Body of pancreas (tissue), 4 donors: Measurements from ENCODE around the gene MIGA2.
A peak's percentile ranks its signal among the peaks of the same experiment; 100 is the strongest.

Experiments used
- POLR2A ChIP-seq, 3 donors: fragments of 450-650 bp; IDR thresholded peaks; one replicate each; pipeline ENCODE4 v1.6.1; 2016; ENCODE audit warnings: antibody characterized with exemption in 3 of 3, mild to moderate bottlenecking in 2 of 3
- TF ChIP-seq, protein P1 (sequence below), 7 experiments: fragments of 450-650 bp in 4 of 7; fragments of 200-600 bp in 3 of 7; sonication (generic) in 3 of 7; IDR thresholded peaks; one replicate each; pipeline ENCODE4 v1.5.1; 2016 to 2019; ENCODE audit warnings: antibody characterized with exemption in 7 of 7

DNA sequence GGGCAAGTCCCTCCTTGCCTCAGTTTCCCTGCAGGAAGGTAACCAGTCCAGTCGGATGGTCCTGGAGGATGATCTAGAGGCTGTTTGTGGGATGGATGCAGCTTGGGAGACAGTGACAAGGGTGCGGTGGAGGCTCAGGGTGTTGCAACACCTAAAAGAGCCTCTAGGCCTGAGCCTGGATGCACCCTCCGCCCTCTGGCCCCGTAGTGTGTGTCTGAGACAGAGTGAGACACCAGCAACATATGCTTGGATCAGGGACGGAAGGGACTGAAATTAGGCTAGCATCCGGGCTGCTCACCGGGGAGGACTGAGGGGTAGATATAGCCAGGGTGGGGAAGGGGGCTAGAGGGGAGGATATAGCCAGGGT lies 73.1 kb downstream of the MIGA2 start:
- TF ChIP-seq POLR2A (IDR thresholded peaks at IDR 0.05): no peak
- TF ChIP-seq, protein P1, sequence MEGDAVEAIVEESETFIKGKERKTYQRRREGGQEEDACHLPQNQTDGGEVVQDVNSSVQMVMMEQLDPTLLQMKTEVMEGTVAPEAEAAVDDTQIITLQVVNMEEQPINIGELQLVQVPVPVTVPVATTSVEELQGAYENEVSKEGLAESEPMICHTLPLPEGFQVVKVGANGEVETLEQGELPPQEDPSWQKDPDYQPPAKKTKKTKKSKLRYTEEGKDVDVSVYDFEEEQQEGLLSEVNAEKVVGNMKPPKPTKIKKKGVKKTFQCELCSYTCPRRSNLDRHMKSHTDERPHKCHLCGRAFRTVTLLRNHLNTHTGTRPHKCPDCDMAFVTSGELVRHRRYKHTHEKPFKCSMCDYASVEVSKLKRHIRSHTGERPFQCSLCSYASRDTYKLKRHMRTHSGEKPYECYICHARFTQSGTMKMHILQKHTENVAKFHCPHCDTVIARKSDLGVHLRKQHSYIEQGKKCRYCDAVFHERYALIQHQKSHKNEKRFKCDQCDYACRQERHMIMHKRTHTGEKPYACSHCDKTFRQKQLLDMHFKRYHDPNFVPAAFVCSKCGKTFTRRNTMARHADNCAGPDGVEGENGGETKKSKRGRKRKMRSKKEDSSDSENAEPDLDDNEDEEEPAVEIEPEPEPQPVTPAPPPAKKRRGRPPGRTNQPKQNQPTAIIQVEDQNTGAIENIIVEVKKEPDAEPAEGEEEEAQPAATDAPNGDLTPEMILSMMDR (IDR thresholded peaks at IDR 0.05): peak in 1 of 7 experiments; percentile 16
